BJ (cell line): ENCODE results near the gene ACTBL2. TPM values are rescaled to one million over a fixed set of nuclear protein-coding genes. Genes with fewer than 3 reads are reported as not detected.

Source experiments
- CTCF ChIA-PET: fragments of 350-600 bp; formaldehyde crosslinking; extraction: SDS; loops from one replicate; lab custom pipeline; 2021; ENCODE audit warnings: antibody characterized with exemption, inconsistent platforms; lab: Yijun Ruan, JAX
- POLR2A ChIA-PET: fragments of 300-600 bp; sonication (Branson Sonifier 250); formaldehyde crosslinking; extraction: SDS; loops from one replicate; lab custom pipeline; 2021; ENCODE audit warnings: antibody characterized with exemption; lab: Charles Lee
- DNase-seq: peaks from one replicate; pipeline ENCODE4 v3.0.0-alpha.2; 2011; ENCODE audit warnings: low read depth
- H3K27me3 ChIP-seq: 2 replicates; pipeline ENCODE4 v1.6.0; 2011; ENCODE audit warnings: low read length; ENCODE audit not compliant: control insufficient read depth, insufficient read depth
- H3K36me3 ChIP-seq: 2 replicates; pipeline ENCODE4 v1.5.1; 2011; ENCODE audit warnings: low read length; ENCODE audit not compliant: control insufficient read depth, insufficient read depth
- H3K4me3 ChIP-seq: 2 replicates; pipeline ENCODE4 v1.5.1; 2011; ENCODE audit warnings: low read depth, mild to moderate bottlenecking, control low read depth, low read length
- polyA plus RNA-seq: library from polyadenylated mRNA; depleted of rRNA; stranded (reverse); fragments of >200 nt; gene quantifications from 2 replicates; pipeline ENCODE4 v1.2.3, GENCODE V29; 2011
- TF ChIP-seq, protein P1 (sequence below): IDR thresholded peaks from 2 replicates; pipeline ENCODE4 v1.5.1; 2011; ENCODE audit warnings: low read depth, mild to moderate bottlenecking, control low read depth, inconsistent platforms, low read length, moderate library complexity; ENCODE audit not compliant: insufficient read depth

The ACTBL2 gene
- polyA plus RNA-seq, 1 experiment = 0.05 TPM

GRCh38 chr5:57452885-57453284, 29.7 kb downstream of the ACTBL2 start:
- no peak overlapping the region for H3K4me3 ChIP-seq
- TF ChIP-seq, protein P1, sequence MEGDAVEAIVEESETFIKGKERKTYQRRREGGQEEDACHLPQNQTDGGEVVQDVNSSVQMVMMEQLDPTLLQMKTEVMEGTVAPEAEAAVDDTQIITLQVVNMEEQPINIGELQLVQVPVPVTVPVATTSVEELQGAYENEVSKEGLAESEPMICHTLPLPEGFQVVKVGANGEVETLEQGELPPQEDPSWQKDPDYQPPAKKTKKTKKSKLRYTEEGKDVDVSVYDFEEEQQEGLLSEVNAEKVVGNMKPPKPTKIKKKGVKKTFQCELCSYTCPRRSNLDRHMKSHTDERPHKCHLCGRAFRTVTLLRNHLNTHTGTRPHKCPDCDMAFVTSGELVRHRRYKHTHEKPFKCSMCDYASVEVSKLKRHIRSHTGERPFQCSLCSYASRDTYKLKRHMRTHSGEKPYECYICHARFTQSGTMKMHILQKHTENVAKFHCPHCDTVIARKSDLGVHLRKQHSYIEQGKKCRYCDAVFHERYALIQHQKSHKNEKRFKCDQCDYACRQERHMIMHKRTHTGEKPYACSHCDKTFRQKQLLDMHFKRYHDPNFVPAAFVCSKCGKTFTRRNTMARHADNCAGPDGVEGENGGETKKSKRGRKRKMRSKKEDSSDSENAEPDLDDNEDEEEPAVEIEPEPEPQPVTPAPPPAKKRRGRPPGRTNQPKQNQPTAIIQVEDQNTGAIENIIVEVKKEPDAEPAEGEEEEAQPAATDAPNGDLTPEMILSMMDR = no peak
- no peak for DNase-seq
- no peaks in the 10 kb centered on the region; the same call in 1 of the 2 replicates for H3K27me3 ChIP-seq
- no peaks in the 10 kb centered on the region for H3K36me3 ChIP-seq
- ChIA-PET CTCF (interaction anchor here (1.3 kb wide), 1 partner anchor 9 kb away, joined by 3 read pairs; no protein-coding TSS in a partner anchor), POLR2A (no interaction called here)

DNA sequence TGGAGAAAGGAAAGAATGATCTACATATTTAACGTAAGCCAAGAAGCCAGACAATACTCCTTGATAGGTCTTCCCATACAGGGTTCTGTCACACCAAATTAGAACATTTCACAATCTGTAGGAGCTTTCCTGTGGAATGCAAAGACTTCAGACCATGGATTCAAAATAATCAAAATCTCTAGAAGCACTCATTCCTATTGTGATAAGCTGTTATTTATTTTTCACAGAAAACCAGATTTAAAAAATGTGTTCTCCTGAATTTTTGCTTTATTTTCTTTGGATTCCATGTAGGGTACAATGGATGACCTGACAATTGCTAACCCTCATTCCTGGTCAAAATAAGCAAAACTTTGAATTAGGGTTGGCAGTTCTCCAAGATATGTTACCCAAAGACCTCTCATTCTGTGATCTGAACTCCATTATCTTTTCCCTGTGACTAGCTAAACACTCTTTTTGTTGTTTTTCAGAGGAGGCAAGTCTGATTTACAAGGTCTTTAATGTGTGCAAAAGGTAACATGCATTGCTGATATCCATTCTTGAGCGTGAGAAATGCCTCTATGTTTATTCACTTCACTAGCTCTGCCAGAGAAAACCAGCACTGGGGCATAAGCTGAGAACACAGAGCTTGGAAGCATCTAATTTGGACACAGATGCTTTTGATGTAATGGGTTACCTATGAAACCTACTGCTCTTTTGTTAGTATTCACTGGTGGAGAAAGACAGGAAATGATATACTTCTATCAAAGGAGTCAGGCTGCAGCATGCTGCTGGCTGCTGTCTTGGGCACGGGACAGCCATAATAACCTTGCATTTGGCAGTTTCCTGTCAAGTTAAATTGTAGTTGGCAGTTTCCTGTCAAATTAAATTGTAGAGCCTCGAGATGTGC, 31.4 kb downstream of the ACTBL2 start:
- CTCF ChIA-PET = interaction anchor here (0.8 to 1.5 kb wide), 3 partner anchors 12 to 49 kb away, joined by 3 to 5 read pairs (median 4); no protein-coding TSS in a partner anchor
- Histone ChIP-seq H3K4me3 (no peak overlapping the region), H3K36me3 (no peaks in the 10 kb centered on the region), H3K27me3 (no peaks in the 10 kb centered on the region; the same call in 1 of the 2 replicates)
- POLR2A ChIA-PET = no interaction called here
- TF ChIP-seq, protein P1 = no peak
- DNase-seq = no peak

DNA sequence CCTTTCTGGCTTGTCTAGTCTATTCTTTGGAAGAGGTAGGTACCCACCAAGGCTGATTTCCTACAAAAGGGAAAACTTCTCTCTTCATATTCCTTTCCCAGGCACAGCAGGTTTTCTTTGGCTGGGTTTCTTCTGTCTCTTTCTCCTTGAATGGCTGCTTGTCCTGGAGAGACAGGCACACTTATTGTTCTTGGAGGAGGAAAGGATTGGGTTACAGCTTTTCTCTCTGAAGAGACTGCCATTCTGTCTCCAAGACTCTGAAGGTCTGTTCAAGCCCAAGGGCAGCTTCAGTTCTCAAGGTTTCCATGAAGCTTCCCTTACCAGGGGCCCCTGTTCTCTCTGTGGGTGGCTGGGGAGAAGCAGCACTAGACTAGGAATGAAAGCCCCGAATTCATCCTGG, 33.9 kb downstream of the ACTBL2 start:
- ChIA-PET POLR2A (no interaction called here), CTCF (interaction anchor here (0.6 to 2.1 kb wide), 4 partner anchors 13 to 107 kb away, joined by 3 to 6 read pairs (median 4); no protein-coding TSS in a partner anchor)
- Histone ChIP-seq H3K27me3 (no peaks in the 10 kb centered on the region; the same call in 1 of the 2 replicates), H3K4me3 (no peak overlapping the region), H3K36me3 (no peaks in the 10 kb centered on the region)
- DNase-seq = no peak
- TF ChIP-seq, protein P1 = no peak

DNA sequence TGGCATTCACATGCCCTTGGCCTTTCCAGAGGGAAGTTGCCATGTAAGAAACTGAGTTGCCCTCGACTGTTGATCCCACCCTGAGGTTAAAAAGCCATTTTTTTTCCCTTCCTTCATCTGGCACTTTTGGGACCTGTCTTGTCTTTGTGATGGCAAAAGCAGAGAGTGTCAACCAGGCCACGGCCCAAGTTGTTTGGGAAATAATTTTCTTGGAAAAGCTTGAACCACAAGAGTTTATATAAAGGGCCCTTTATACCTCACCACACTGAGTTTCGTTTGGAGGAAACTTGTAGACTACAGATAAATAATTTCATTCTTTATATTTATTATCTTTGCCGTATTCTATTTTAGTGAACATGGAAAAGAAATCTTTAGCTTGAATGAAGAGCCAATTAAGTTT, 34.3 kb downstream of the ACTBL2 start:
- Histone ChIP-seq H3K4me3 (no peak overlapping the region), H3K36me3 (no peaks in the 10 kb centered on the region), H3K27me3 (no peaks in the 10 kb centered on the region)
- no peak for DNase-seq
- ChIA-PET POLR2A (no interaction called here), CTCF (interaction anchor here (0.6 to 2.1 kb wide), 4 partner anchors 13 to 106 kb away, joined by 3 to 6 read pairs (median 4); no protein-coding TSS in a partner anchor)
- TF ChIP-seq, protein P1 = no peak

GRCh38 chr5:57447658-57448057, 35.0 kb downstream of the ACTBL2 start:
- ChIA-PET CTCF (interaction anchor here (1.5 to 2.1 kb wide), 2 partner anchors 14 to 51 kb away, joined by 3 to 6 read pairs; no protein-coding TSS in a partner anchor), POLR2A (no interaction called here)
- Histone ChIP-seq H3K36me3 (no peaks in the 10 kb centered on the region), H3K27me3 (no peaks in the 10 kb centered on the region), H3K4me3 (no peak overlapping the region)
- TF ChIP-seq, protein P1 = no peak
- peak; percentile 16 for DNase-seq
